Liver (tissue), 9 donors: Measurements from ENCODE around the gene MARCHF6. TPM values are rescaled to one million over a fixed set of nuclear protein-coding genes. Genes with fewer than 3 reads are reported as not detected.

ENCODE experiments used
- DNase-seq: peaks from one replicate; pipeline ENCODE4 v3.0.0-alpha.2; 2017; ENCODE audit warnings: low spot score
- H3K27ac ChIP-seq, 2 donors: one replicate each; pipeline ENCODE4 v1.7.0; 2013; ENCODE audit warnings: inconsistent platforms in 2 of 2, low read length in 2 of 2, control low read depth in 1 of 2, low read depth in 1 of 2, mild to moderate bottlenecking in 1 of 2
- H3K27me3 ChIP-seq, 4 donors: one replicate each; pipeline versions ENCODE4 v1.6.1 to v1.7.0; 2013; ENCODE audit warnings: low read length in 3 of 4, inconsistent platforms in 1 of 4, mild to moderate bottlenecking in 1 of 4, moderate library complexity in 1 of 4; ENCODE audit not compliant: control insufficient read depth in 4 of 4, insufficient read depth in 4 of 4
- H3K36me3 ChIP-seq, 4 donors: one replicate each; pipeline versions ENCODE4 v1.6.1 to v1.7.0; 2013; ENCODE audit warnings: low read length in 3 of 4, mild to moderate bottlenecking in 3 of 4, low read depth in 1 of 4, moderate library complexity in 1 of 4; ENCODE audit not compliant: control insufficient read depth in 4 of 4, insufficient read depth in 3 of 4
- H3K4me1 ChIP-seq, 4 donors: one replicate each; pipeline versions ENCODE4 v1.6.1 to v1.7.0; 2013; ENCODE audit warnings: low read length in 3 of 4, mild to moderate bottlenecking in 3 of 4, moderate library complexity in 1 of 4; ENCODE audit not compliant: control insufficient read depth in 4 of 4, insufficient read depth in 4 of 4
- H3K4me3 ChIP-seq, 3 donors: one replicate each; pipeline versions ENCODE4 v1.6.1 to v1.7.0; 2013; ENCODE audit warnings: low read length in 3 of 3, control low read depth in 1 of 3, low read depth in 1 of 3, mild to moderate bottlenecking in 1 of 3
- H3K9ac ChIP-seq, 2 donors: one replicate each; pipeline ENCODE4 v1.7.0; 2013; ENCODE audit warnings: low read length in 2 of 2, mild to moderate bottlenecking in 2 of 2, moderate library complexity in 2 of 2, control low read depth in 1 of 2, low read depth in 1 of 2
- H3K9me3 ChIP-seq, 4 donors: one replicate each; pipeline versions ENCODE4 v1.6.1 to v1.7.0; 2013; ENCODE audit warnings: low read length in 3 of 4; ENCODE audit not compliant: control insufficient read depth in 4 of 4
- ATF3 ChIP-seq: IDR thresholded peaks from 2 replicates; pipeline ENCODE4 v1.6.1; 2016; ENCODE audit warnings: antibody characterized with exemption
- CTCF ChIP-seq: fragments of 150-350 bp; IDR thresholded peaks from 2 replicates; pipeline ENCODE4 v1.5.1; 2017; ENCODE audit warnings: improper control_type of control experiment, low read depth, low read length; ENCODE audit not compliant: missing input control
- EGR1 ChIP-seq, 2 donors: IDR thresholded peaks; 2 replicates each; pipeline ENCODE4 v1.6.1; 2016 to 2018; ENCODE audit warnings: antibody characterized with exemption in 2 of 2, low read depth in 2 of 2
- FOXA1 ChIP-seq: IDR thresholded peaks from 2 replicates; pipeline ENCODE4 v1.6.1; 2016; ENCODE audit warnings: antibody characterized with exemption
- FOXA2 ChIP-seq: IDR thresholded peaks from 2 replicates; pipeline ENCODE4 v1.6.1; 2016; ENCODE audit warnings: antibody characterized with exemption
- GABPA ChIP-seq, 2 donors: IDR thresholded peaks in 1 of 2; conservative IDR thresholded peaks in 1 of 2; 2 replicates each; pipeline ENCODE4 v1.6.1; 2016; ENCODE audit warnings: antibody characterized with exemption in 2 of 2, mild to moderate bottlenecking in 1 of 2, moderate library complexity in 1 of 2
- HNF4A ChIP-seq, 2 donors: conservative IDR thresholded peaks; 2 replicates each; pipeline ENCODE4 v1.6.1; 2016; ENCODE audit warnings: antibody characterized with exemption in 2 of 2, mild to moderate bottlenecking in 2 of 2
- JUND ChIP-seq, 2 donors: IDR thresholded peaks; 2 replicates each; pipeline ENCODE4 v1.6.1; 2016; ENCODE audit warnings: antibody characterized with exemption in 2 of 2
- MAX ChIP-seq: IDR thresholded peaks from 2 replicates; pipeline ENCODE4 v1.6.1; 2016; ENCODE audit warnings: antibody characterized with exemption
- NR2F2 ChIP-seq: IDR thresholded peaks from 2 replicates; pipeline ENCODE4 v1.6.1; 2016; ENCODE audit warnings: antibody characterized with exemption
- RAD21 ChIP-seq, 2 donors: IDR thresholded peaks; 2 replicates each; pipeline ENCODE4 v1.6.1; 2016; ENCODE audit warnings: antibody characterized with exemption in 2 of 2, mild to moderate bottlenecking in 2 of 2
- REST ChIP-seq: IDR thresholded peaks from 2 replicates; pipeline ENCODE4 v1.6.1; 2016; ENCODE audit warnings: antibody characterized with exemption, mild to moderate bottlenecking
- RXRA ChIP-seq, 2 donors: IDR thresholded peaks; 2 replicates each; pipeline ENCODE4 v1.6.1; 2017 to 2018; ENCODE audit warnings: antibody characterized with exemption in 2 of 2, mild to moderate bottlenecking in 1 of 2
- SP1 ChIP-seq: IDR thresholded peaks from 2 replicates; pipeline ENCODE4 v1.6.1; 2018; ENCODE audit warnings: antibody characterized with exemption, mild to moderate bottlenecking
- TAF1 ChIP-seq: conservative IDR thresholded peaks from 2 replicates; pipeline ENCODE4 v1.6.1; 2016; ENCODE audit warnings: antibody characterized with exemption, mild to moderate bottlenecking
- YY1 ChIP-seq: IDR thresholded peaks from 2 replicates; pipeline ENCODE4 v1.6.1; 2016; ENCODE audit warnings: antibody characterized with exemption, mild to moderate bottlenecking
- ZBTB33 ChIP-seq: IDR thresholded peaks from 2 replicates; pipeline ENCODE4 v1.6.1; 2016; ENCODE audit warnings: antibody characterized with exemption
- WGBS: extraction: QIAGEN DNeasy Blood & Tissue Kit; methylation state at CpG from one replicate; pipeline ENCODE4 v1.1.7; 2013; 5-methylcytosine and 5-hydroxymethylcytosine counted together
- polyA plus RNA-seq, 2 donors: library from polyadenylated mRNA; stranded (reverse) in 1 of 2; unstranded in 1 of 2; fragments of 200-250 nt in 1 of 2; fragments of >200 nt in 1 of 2; fragmentation: Nextera tagmentation in 1 of 2; extraction: Ambion mirVana in 1 of 2; gene quantifications; one replicate each; pipeline versions ENCODE4 v1.2.1 to v1.2.3, GENCODE V29; 2013 to 2015
- total RNA-seq, 2 donors: library from RNA; depleted of rRNA; stranded (reverse); fragments of >200 nt; gene quantifications; one replicate each; pipeline ENCODE4 v1.2.3, GENCODE V29; 2014
- donor health status: healthy.
- donor health status: healthy.
- donor health status: healthy.
- donor health status: healthy.
- donor health status: healthy.

The MARCHF6 gene
- 10 to 100 TPM; 64.8 to 77.7 TPM for total RNA-seq
- 10 to 100 TPM; 20.6 to 60.1 TPM for polyA plus RNA-seq

- Histone ChIP-seq H3K9ac (peak within 1 kb of the TSS; percentile 92 to 98), H3K9me3 (no peaks in the 10 kb centered on the region), H3K4me1 (peaks cover 0 to 22% (median 9%) of the 10 kb centered on the region in 4 donors), H3K27me3 (no peaks in the 10 kb centered on the region), H3K4me3 (peak within 1 kb of the TSS; percentile 63 to 87 (median 76)), H3K27ac (peak within 1 kb of the TSS; percentile 95 to 99), H3K36me3 (no peaks in the 10 kb centered on the region)
- TF ChIP-seq ATF3 (no peak), REST (peak; percentile 68), GABPA (IDR thresholded peaks at IDR 0.05 in 1 of 2, conservative IDR thresholded peaks at IDR 0.05 in 1 of 2) (peak; percentile 77 to 93), HNF4A (conservative IDR thresholded peaks at IDR 0.05) (peak in 1 of 2 donors; percentile 10), RXRA (IDR thresholded peaks at IDR 0.05) (no peak), CTCF (no peak), YY1 (peak; percentile 70), FOXA2 (no peak), EGR1 (IDR thresholded peaks at IDR 0.05; ENCODE audit: low read depth in 2 of 2) (no peak), NR2F2 (no peak), MAX (no peak), SP1 (peak; percentile 32), JUND (IDR thresholded peaks at IDR 0.05) (no peak), RAD21 (IDR thresholded peaks at IDR 0.05) (peak in 1 of 2 donors; percentile 27), TAF1 (peak; percentile 39), ZBTB33 (no peak), FOXA1 (no peak)
- under 1% methylated on average over 92 of the region's 92 CpGs for WGBS
- DNase-seq, result peak; percentile 97
Measured at GRCh38 chr5:10353241-10354047, at the start of gene MARCHF6. TSS of gene MARCHF6 (plus strand) at chr5:10353695. CDS start at chr5:10353899, 204 bp downstream.
